WI38 (cell line): ENCODE data around the gene SCLY.

ENCODE experiments used
- H3K4me3 ChIP-seq: 2 replicates; pipeline ENCODE4 v1.5.1; 2011; ENCODE audit warnings: low read depth, mild to moderate bottlenecking, control low read depth, low read length
- TF ChIP-seq, protein P1 (sequence below): IDR thresholded peaks from 2 replicates; pipeline ENCODE4 v1.5.1; 2012; ENCODE audit warnings: low read depth, mild to moderate bottlenecking, control low read depth, low read length

SCLY gene

DNA sequence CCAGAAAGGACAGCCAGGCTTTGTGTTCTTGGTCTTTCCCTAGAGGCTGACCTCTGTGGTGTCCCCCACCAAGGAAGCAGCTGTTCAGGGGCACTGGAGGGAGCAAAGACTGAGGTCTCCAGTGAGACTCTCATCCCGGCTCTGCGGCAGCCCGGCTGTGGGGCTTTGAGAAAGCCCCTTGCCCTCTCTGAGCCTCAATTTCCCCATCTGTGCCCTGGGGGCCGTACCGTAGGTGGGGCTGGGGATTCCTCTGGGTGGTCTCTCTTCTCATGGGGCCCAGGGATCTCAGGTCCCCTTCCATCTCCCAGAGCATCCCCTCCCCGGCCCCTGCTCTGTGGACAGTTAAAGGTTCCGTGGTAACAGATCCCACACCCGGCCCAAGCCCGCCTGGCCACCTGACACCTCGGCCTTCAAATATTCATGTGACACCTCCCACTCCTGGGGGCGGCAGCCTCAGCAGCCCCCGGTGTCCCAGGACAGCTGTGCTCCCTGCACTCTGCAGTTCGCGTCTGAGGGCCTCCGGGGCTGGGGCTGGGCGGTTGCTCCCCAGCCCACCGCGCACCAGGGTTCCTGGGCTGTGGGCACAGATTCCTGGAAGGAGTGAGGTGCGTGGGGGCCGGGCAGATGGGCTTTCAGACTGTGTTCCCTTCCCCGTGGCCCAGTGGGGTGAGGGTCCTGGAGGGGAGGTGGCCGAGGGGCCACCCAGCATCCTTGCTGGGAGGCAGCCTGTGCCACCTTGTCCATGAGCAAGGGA, 62.6 kb downstream of the SCLY start:
- H3K4me3 ChIP-seq, result no peak overlapping the region
- TF ChIP-seq, protein P1, sequence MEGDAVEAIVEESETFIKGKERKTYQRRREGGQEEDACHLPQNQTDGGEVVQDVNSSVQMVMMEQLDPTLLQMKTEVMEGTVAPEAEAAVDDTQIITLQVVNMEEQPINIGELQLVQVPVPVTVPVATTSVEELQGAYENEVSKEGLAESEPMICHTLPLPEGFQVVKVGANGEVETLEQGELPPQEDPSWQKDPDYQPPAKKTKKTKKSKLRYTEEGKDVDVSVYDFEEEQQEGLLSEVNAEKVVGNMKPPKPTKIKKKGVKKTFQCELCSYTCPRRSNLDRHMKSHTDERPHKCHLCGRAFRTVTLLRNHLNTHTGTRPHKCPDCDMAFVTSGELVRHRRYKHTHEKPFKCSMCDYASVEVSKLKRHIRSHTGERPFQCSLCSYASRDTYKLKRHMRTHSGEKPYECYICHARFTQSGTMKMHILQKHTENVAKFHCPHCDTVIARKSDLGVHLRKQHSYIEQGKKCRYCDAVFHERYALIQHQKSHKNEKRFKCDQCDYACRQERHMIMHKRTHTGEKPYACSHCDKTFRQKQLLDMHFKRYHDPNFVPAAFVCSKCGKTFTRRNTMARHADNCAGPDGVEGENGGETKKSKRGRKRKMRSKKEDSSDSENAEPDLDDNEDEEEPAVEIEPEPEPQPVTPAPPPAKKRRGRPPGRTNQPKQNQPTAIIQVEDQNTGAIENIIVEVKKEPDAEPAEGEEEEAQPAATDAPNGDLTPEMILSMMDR, result no peak

DNA sequence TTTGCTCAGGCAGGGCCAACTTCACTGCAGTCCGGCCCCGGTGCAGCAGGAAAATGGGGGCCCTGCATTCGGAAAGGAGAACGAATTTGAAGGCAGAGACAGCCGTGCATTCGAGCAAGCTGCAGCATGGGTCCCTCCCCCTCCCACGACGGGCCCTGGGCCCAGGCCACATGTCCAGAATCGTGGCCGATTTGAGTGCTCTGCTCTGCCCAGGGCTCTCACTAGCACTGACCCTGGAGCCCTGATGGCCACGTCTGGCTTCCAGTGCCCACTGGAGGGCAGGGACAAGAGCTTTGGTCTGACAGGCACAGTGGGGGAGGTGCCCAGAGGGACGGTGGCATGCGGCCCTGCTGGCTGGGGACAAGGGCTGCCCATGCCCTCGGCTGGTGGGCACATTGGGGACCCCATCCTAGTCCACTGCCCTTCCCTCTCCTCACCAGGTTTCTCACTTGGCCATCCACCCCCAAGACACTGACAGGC, 63.2 kb downstream of the SCLY start:
- no peak overlapping the region for H3K4me3 ChIP-seq
- TF ChIP-seq, protein P1, result no peak

DNA sequence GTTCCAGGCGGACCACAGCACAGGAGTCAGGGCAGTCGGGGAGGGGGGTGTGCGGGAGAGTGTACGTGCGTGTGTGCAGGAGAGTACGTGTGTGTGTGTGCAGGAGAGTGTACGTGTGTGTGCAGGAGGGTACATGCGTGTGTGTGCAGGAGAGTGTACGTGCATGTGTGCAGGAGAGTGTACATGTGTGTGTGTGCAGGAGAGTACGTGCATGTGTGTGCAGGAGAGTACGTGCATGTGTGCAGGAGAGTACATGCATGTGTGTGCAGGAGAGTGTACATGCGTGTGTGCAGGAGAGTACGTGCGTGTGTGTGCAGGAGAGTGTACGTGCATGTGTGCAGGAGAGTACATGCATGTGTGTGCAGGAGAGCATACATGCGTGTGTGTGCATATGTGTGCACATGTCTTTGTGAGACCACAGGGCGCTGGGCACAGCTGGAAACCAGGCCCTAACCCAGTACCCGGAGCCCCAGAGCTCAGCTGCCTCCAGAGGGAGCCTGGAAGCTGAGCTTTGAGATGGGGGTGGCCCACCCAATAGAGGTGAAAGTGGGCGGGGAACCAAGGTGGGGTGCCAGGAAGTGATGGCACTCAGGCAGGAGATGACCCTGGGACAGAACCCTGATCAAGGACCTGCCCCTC, 63.8 kb downstream of the SCLY start:
- H3K4me3 ChIP-seq, result no peak overlapping the region
- TF ChIP-seq, protein P1, result no peak

DNA sequence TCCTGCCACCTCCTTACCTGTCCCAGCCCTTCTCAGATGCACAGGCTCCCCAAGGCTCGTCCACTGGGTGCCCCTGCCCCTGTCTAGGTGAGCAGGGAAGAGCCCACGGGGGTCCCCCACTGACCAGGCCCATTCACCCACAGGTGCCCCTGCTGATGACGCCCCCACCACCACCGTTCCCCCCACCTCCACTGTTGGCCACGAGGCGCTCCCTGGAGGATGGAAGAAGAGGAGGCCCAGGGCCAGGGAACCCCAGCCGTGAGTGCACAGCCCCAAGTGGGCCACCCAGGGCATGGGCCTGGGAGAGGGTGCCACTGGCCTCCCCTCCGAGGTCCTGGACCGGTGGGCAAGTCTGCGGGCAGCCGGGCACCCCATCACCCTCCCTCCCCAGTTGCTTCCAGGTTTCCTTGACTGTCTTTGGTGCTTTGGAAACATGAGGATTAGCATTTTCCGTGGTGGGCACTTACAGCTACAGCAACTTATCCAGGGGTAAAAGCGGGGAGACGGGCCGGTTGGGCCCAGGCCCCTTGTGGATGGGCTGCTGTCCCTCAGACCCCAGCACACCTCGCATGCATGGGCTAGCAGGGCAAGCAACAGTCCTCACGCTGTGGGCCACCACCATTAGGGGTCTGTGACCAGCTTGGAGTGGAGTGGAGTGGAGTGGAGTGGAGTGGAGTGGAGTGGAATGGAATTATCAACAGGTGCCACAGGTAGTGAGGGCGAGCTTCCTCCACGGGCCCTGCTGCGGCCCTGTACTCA, 64.5 kb downstream of the SCLY start:
- TF ChIP-seq, protein P1, result no peak
- no peak overlapping the region for H3K4me3 ChIP-seq

DNA sequence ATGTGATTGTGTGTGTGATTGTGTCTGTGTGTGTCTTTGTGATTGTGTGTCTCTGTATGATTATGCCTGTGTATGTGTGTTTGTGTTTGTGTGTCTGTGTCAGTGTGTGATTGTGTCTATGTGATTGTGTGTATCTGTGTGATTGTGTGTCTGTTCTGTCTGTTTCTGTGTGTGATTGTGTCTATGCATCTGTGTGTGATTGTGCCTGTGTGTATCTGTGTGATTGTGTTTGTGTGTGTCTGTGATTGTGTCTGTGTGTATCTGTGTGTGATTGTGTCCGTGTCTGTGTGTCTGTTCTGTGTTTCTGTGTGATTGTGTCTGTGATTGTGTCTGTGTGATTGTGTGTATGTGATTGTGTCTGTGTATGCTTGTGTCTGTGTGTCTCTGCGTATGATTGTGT, 65.5 kb downstream of the SCLY start:
- no peak overlapping the region for H3K4me3 ChIP-seq
- TF ChIP-seq, protein P1, result no peak

DNA sequence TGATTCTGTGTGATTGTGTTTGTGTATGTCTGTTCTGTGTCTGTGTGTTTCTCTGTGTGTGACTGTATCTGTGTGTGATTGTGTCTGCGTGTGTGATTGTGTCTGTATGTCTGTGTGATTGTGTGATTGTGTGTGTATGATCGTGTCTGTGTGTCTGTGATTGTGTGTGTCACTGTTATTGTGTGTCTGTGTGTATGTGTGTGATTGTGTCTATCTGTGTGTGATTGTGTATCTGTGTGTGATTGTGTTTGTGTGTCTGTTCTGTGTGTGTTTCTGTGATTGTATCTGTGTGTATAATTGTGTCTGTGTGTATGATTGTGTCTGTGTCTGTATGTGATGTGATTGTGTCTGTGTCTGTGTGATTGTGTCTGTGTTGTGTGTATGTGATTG, 66.0 kb downstream of the SCLY start:
- TF ChIP-seq, protein P1, result no peak

More for the DNA sequence above, 66.0 kb downstream of the SCLY start:
- no peak overlapping the region for H3K4me3 ChIP-seq
